GM12878 (cell line): ENCODE data around the gene SPN. TPM values are rescaled to one million over a fixed set of nuclear protein-coding genes. Genes with fewer than 3 reads are reported as not detected.

ENCODE experiments used
- ATAC-seq: fragments of 200-7000 bp; cut with Tn5 transposase; 3 replicates; pipeline ENCODE4 v1.9.1; 2020; ENCODE audit warnings: mild to moderate bottlenecking, moderate library complexity
- BruUV-seq: library from RNA; stranded (reverse); fragments of 400-500 nt; replicated peaks from 2 replicates; lab custom pipeline; 2021; lab: Mats Ljungman, UMichigan
- CTCF ChIA-PET: fragments of 300-600 bp; sonication (Branson Sonifier 250); formaldehyde crosslinking; extraction: SDS; loops from one replicate; lab custom pipeline; 2021; ENCODE audit warnings: inconsistent platforms; lab: Yijun Ruan, JAX
- POLR2A ChIA-PET: fragments of 350-600 bp; formaldehyde crosslinking; extraction: SDS; loops from one replicate; lab custom pipeline; 2021; ENCODE audit warnings: inconsistent platforms; lab: Charles Lee
- RAD21 ChIA-PET: fragments of 300-600 bp; sonication (Branson Sonifier 250); formaldehyde crosslinking; loops from one replicate; lab custom pipeline; 2023; ENCODE audit warnings: antibody characterized with exemption; ENCODE audit not compliant: unreplicated experiment; lab: Charles Lee
- SMC1A ChIA-PET: fragments of 300-600 bp; sonication (Branson Sonifier 250); formaldehyde crosslinking; loops from one replicate; lab custom pipeline; 2023; ENCODE audit not compliant: unreplicated experiment, uncharacterized antibody; lab: Charles Lee
- DNase-seq: peaks from one replicate; pipeline ENCODE4 v3.0.0-alpha.2; 2011; ENCODE audit warnings: low read depth, low spot score
- FAIRE-seq: peaks from 3 replicates; lab custom pipeline; 2011; peaks lifted over from hg19 to GRCh38; lab: Jason Lieb, UNC
- H2AFZ ChIP-seq: 2 replicates; pipeline ENCODE4 v1.6.0; 2011; ENCODE audit warnings: low read depth, low read length, control low read depth; ENCODE audit not compliant: control insufficient read depth
- H3K27ac ChIP-seq: 2 replicates; pipeline ENCODE4 v1.5.1; 2011; ENCODE audit warnings: control low read depth; ENCODE audit not compliant: control insufficient read depth, insufficient read depth
- H3K27me3 ChIP-seq, 2 experiments: replicated peaks in 1 of 2; 2 replicates each; pipeline versions ENCODE4 v1.6.0 to v1.6.1; 2011; ENCODE audit warnings: low read length in 1 of 2; ENCODE audit not compliant: control insufficient read depth in 2 of 2, insufficient read depth in 2 of 2
- H3K36me3 ChIP-seq, 2 experiments: 2 replicates each; pipeline ENCODE4 v1.5.1; 2011; ENCODE audit warnings: low read length in 1 of 2; ENCODE audit not compliant: control insufficient read depth in 2 of 2, insufficient read depth in 2 of 2
- H3K4me1 ChIP-seq: 2 replicates; pipeline ENCODE4 v1.6.1; 2011; ENCODE audit warnings: mild to moderate bottlenecking, low read length, moderate library complexity, mixed read lengths; ENCODE audit not compliant: control insufficient read depth, insufficient read depth
- H3K4me2 ChIP-seq: 2 replicates; pipeline ENCODE4 v1.6.0; 2011; ENCODE audit warnings: control low read depth; ENCODE audit not compliant: control insufficient read depth, insufficient read depth
- H3K4me3 ChIP-seq: fragments of 200-600 bp; sonication (generic); 2 replicates; pipeline ENCODE4 v1.5.1; 2016
- H3K79me2 ChIP-seq: 2 replicates; pipeline ENCODE4 v1.6.0; 2011; ENCODE audit warnings: low read length; ENCODE audit not compliant: control insufficient read depth, insufficient read depth
- H3K9ac ChIP-seq: 2 replicates; pipeline ENCODE4 v1.8.0; 2011; ENCODE audit warnings: low read length, control low read depth, mixed read lengths; ENCODE audit not compliant: control insufficient read depth, insufficient read depth
- H3K9me3 ChIP-seq: replicated peaks from 3 replicates; pipeline ENCODE4 v1.5.1; 2011; ENCODE audit warnings: mild to moderate bottlenecking, low read length; ENCODE audit not compliant: control insufficient read depth, insufficient read depth
- H4K20me1 ChIP-seq: 2 replicates; pipeline ENCODE4 v1.6.0; 2011; ENCODE audit not compliant: control insufficient read depth, insufficient read depth
- GATAD2B ChIP-seq: fragments of 450-650 bp; conservative IDR thresholded peaks from 2 replicates; pipeline ENCODE4 v1.6.1; 2017; ENCODE audit warnings: low read depth, mild to moderate bottlenecking, moderate library complexity
- KAT2A ChIP-seq: conservative IDR thresholded peaks from 2 replicates; pipeline ENCODE4 v1.6.1; 2011; ENCODE audit warnings: low read depth, low read length; ENCODE audit not compliant: control insufficient read depth
- PBX3 ChIP-seq: IDR thresholded peaks from 2 replicates; pipeline ENCODE4 v1.6.1; 2011; ENCODE audit warnings: mild to moderate bottlenecking, low read depth, low read length, moderate library complexity; ENCODE audit not compliant: insufficient replicate concordance
- POLR2A ChIP-seq: IDR thresholded peaks from 2 replicates; pipeline ENCODE4 v1.6.1; 2011; ENCODE audit warnings: low read depth, mild to moderate bottlenecking, low read length
- POLR2AphosphoS2 ChIP-seq: IDR thresholded peaks from 2 replicates; pipeline ENCODE4 v1.6.1; 2011; ENCODE audit warnings: low read depth, mild to moderate bottlenecking, low read length, improper control_type of control experiment, moderate library complexity
- POLR2AphosphoS5 ChIP-seq: IDR thresholded peaks from 2 replicates; pipeline ENCODE4 v1.6.1; 2011; ENCODE audit warnings: mild to moderate bottlenecking, low read length, inconsistent platforms
- TARDBP ChIP-seq: IDR thresholded peaks from 2 replicates; pipeline ENCODE4 v1.6.1; 2016; ENCODE audit warnings: borderline replicate concordance
- TCF3 ChIP-seq: IDR thresholded peaks from 2 replicates; pipeline ENCODE4 v1.6.1; 2012; ENCODE audit warnings: low read depth, mild to moderate bottlenecking, low read length, borderline replicate concordance; ENCODE audit not compliant: insufficient read depth
- ZBED1 ChIP-seq: IDR thresholded peaks from 2 replicates; pipeline ENCODE4 v1.6.1; 2016; ENCODE audit warnings: borderline replicate concordance
- ZNF274 ChIP-seq: IDR thresholded peaks from one replicate; pipeline ENCODE4 v1.8.0; 2011; ENCODE audit not compliant: insufficient read length, insufficient read depth
- WGBS: methylation state at CpG from one replicate; pipeline ENCODE4 v1.1.6; 2016; ENCODE audit warnings: low lambda C conversion rate; ENCODE audit not compliant: insufficient replicate concordance, insufficient coverage; ENCODE audit errors: missing lambda C conversion rate; 5-methylcytosine and 5-hydroxymethylcytosine counted together
- in situ Hi-C: fragments of 300-500 bp; cut with MboI; formaldehyde crosslinking; loops from 9 replicates; pipeline ENCODE4 v1.14.3; 2018; ENCODE audit warnings: mixed read lengths
- intact Hi-C: fragments of 100-400 bp; cut with micrococcal nuclease; formaldehyde crosslinking; loops from one replicate; pipeline ENCODE4 v1.14.2; 2022; ENCODE audit not compliant: unreplicated experiment
- polyA plus RNA-seq, 11 experiments: library from polyadenylated mRNA; depleted of rRNA in 4 of 11; unstranded in 6 of 11; stranded (reverse) in 5 of 11; fragments of >200 nt; fragmentation: Nextera tagmentation in 4 of 11; fragmentation: Illumina TruSeq in 1 of 11; extraction: Ambion mirVana in 4 of 11; extraction: Trizol in 1 of 11; gene quantifications; 1 replicate in 1 of 11; 2 replicates in 10 of 11; pipeline versions ENCODE4 v1.2.1 to v1.2.3, GENCODE V29; 2011 to 2016; ENCODE audit warnings: inconsistent platforms in 2 of 11, missing spikeins in 2 of 11, low read depth in 1 of 11
- total RNA-seq, 4 experiments: library from RNA; depleted of rRNA in 3 of 4; stranded (reverse); fragments of >200 nt in 3 of 4; fragmentation: Illumina TruSeq in 1 of 4; extraction: Trizol in 1 of 4; gene quantifications; 2 replicates each; pipeline versions ENCODE4 v1.2.1 to v1.2.3, GENCODE V29; 2013 to 2021
- TF ChIP-seq, protein P1 (sequence below): IDR thresholded peaks from 2 replicates; pipeline ENCODE4 v1.6.1; 2011; ENCODE audit warnings: borderline replicate concordance, low read depth, mild to moderate bottlenecking, moderate library complexity, low read length; ENCODE audit not compliant: insufficient read depth, poor library complexity, severe bottlenecking
- TF ChIP-seq, protein P2 (sequence below): fragments of 450-650 bp; IDR thresholded peaks from 2 replicates; pipeline ENCODE4 v1.6.1; 2017; ENCODE audit warnings: borderline replicate concordance
- TF ChIP-seq, protein P3 (sequence below): fragments of 450-650 bp; IDR thresholded peaks from 2 replicates; pipeline ENCODE4 v1.6.1; 2017; ENCODE audit warnings: mild to moderate bottlenecking

Gene SPN
- total and polyA plus RNA-seq, 10 of the 15 experiments (the other 5 are each of a cell fraction or from before 2014, with no cell fraction given) = 16.2 to 173 (median 92.7) TPM

DNA sequence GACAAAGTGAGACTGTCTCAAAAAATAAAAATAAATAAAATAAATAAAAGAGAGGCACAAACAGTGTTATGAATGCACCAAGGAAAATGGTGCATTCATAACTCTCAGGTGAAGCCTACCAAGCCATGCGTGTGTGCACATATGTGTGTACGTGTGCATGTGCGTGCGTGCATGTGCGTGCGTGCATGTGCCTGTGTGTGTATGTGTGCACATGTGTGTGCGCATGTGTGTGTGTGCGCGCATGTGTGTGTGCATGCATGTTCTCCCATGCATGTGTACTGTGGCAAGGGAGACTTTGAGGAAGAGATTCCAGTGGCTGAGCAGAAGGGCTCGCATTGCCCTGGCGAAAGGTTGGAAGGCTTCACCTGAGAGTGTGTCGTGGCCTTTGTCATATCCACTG is 4.7 kb downstream of the SPN start:
- no peak overlapping the region for H2AFZ ChIP-seq
- peaks cover 2 to 8% of the 10 kb centered on the region in 2 experiments; a peak in 2 of 4 replicates for H3K36me3 ChIP-seq
- 94% methylated on average over 12 of the region's 12 CpGs for WGBS
- CTCF ChIA-PET = interaction anchor here (1.1 to 1.6 kb wide), 2 partner anchors 8 to 42 kb away, joined by 3 to 7 read pairs; no protein-coding TSS in a partner anchor
- peaks cover 68% of the 10 kb centered on the region for H3K79me2 ChIP-seq
- RAD21 ChIA-PET = interaction anchor here (1.0 to 8.2 kb wide), 4 partner anchors 10 to 34 kb away, joined by 4 to 98 read pairs (median 38); partner anchors contain the start of gene QPRT
- DNase-seq (no peak), FAIRE-seq (no peak)
- H3K4me1 ChIP-seq = peaks cover 5% of the 10 kb centered on the region
- H3K27me3 ChIP-seq = no peaks in the 10 kb centered on the region
- POLR2A ChIA-PET = interaction anchor here (1.7 to 3.5 kb wide), 2 partner anchors 11 kb away, joined by 7 to 23 read pairs; partner anchors contain the start of gene QPRT
- no peak overlapping the region for H3K4me3 ChIP-seq
- SMC1A ChIA-PET = interaction anchor here (1.4 to 7.5 kb wide), 4 partner anchors 9 to 33 kb away, joined by 4 to 69 read pairs (median 32); partner anchors contain the start of gene QPRT
- no peaks in the 10 kb centered on the region for H3K9me3 ChIP-seq
- TF ChIP-seq, protein P1, sequence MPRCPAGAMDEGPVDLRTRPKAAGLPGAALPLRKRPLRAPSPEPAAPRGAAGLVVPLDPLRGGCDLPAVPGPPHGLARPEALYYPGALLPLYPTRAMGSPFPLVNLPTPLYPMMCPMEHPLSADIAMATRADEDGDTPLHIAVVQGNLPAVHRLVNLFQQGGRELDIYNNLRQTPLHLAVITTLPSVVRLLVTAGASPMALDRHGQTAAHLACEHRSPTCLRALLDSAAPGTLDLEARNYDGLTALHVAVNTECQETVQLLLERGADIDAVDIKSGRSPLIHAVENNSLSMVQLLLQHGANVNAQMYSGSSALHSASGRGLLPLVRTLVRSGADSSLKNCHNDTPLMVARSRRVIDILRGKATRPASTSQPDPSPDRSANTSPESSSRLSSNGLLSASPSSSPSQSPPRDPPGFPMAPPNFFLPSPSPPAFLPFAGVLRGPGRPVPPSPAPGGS = peak; percentile 99
- TF ChIP-seq TCF3 (peak; percentile 67), POLR2AphosphoS5 (peak; percentile 67), POLR2AphosphoS2 (peak; percentile 91), GATAD2B (no peak), POLR2A (peak; percentile 79), TARDBP (0 out of 2 replicates have a peak, but pooled peaks have one; percentile 49), ZNF274 (no peak), PBX3 (peak; percentile 49), KAT2A (no peak), ZBED1 (peak; percentile 34; the same call in 1 of the 2 replicates)
- TF ChIP-seq, protein P2, sequence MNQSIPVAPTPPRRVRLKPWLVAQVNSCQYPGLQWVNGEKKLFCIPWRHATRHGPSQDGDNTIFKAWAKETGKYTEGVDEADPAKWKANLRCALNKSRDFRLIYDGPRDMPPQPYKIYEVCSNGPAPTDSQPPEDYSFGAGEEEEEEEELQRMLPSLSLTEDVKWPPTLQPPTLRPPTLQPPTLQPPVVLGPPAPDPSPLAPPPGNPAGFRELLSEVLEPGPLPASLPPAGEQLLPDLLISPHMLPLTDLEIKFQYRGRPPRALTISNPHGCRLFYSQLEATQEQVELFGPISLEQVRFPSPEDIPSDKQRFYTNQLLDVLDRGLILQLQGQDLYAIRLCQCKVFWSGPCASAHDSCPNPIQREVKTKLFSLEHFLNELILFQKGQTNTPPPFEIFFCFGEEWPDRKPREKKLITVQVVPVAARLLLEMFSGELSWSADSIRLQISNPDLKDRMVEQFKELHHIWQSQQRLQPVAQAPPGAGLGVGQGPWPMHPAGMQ = no peak
- TF ChIP-seq, protein P3, sequence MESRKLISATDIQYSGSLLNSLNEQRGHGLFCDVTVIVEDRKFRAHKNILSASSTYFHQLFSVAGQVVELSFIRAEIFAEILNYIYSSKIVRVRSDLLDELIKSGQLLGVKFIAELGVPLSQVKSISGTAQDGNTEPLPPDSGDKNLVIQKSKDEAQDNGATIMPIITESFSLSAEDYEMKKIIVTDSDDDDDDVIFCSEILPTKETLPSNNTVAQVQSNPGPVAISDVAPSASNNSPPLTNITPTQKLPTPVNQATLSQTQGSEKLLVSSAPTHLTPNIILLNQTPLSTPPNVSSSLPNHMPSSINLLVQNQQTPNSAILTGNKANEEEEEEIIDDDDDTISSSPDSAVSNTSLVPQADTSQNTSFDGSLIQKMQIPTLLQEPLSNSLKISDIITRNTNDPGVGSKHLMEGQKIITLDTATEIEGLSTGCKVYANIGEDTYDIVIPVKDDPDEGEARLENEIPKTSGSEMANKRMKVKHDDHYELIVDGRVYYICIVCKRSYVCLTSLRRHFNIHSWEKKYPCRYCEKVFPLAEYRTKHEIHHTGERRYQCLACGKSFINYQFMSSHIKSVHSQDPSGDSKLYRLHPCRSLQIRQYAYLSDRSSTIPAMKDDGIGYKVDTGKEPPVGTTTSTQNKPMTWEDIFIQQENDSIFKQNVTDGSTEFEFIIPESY = no peak
- TF ChIP-seq, all 136 proteins: peak for 8
- in situ Hi-C loops = no loop called here
- H3K27ac ChIP-seq = no peak overlapping the region
- intact Hi-C loops = no loop called here
- no TSS peak for BruUV-seq
- ATAC-seq = no peak
- no peak overlapping the region for H3K9ac ChIP-seq
- H4K20me1 ChIP-seq = peaks cover 6% of the 10 kb centered on the region
- H3K4me2 ChIP-seq = peak overlapping the region; percentile 84; the same call in 1 of the 2 replicates
